Smooth muscle cell (in vitro differentiated cells): ENCODE results near the gene NYNRIN. TPM values are rescaled to one million over a fixed set of nuclear protein-coding genes. Genes with fewer than 3 reads are reported as not detected.

Experiments
- DNase-seq: peaks from one replicate; lab custom pipeline; 2025; ENCODE audit not compliant: unreplicated experiment; lab: John Stamatoyannopoulos, UW
- H2AFZ ChIP-seq: fragments of 200-600 bp; sonication (generic); 2 replicates; pipeline ENCODE4 v1.6.0; 2016; ENCODE audit warnings: antibody characterized with exemption, low read depth, mild to moderate bottlenecking
- H3F3A ChIP-seq: fragments of 200-600 bp; sonication (generic); 2 replicates; pipeline ENCODE4 v1.6.0; 2017; ENCODE audit warnings: antibody characterized with exemption, low read depth
- H3K27ac ChIP-seq: fragments of 200-600 bp; sonication (generic); 2 replicates; pipeline ENCODE4 v1.5.1; 2016; ENCODE audit warnings: low read depth, mild to moderate bottlenecking
- H3K27me3 ChIP-seq: fragments of 200-600 bp; sonication (generic); 2 replicates; pipeline ENCODE4 v1.6.1; 2016; ENCODE audit warnings: low read depth, mild to moderate bottlenecking
- H3K36me3 ChIP-seq: fragments of 200-600 bp; sonication (generic); 2 replicates; pipeline ENCODE4 v1.5.1; 2016; ENCODE audit warnings: low read depth
- H3K4me1 ChIP-seq: fragments of 200-600 bp; sonication (generic); 2 replicates; pipeline ENCODE4 v1.5.1; 2016; ENCODE audit warnings: low read depth
- H3K4me2 ChIP-seq: fragments of 200-600 bp; sonication (generic); 2 replicates; pipeline ENCODE4 v1.6.0; 2016; ENCODE audit warnings: mild to moderate bottlenecking
- H3K4me3 ChIP-seq: fragments of 200-600 bp; sonication (generic); 2 replicates; pipeline ENCODE4 v1.5.1; 2016; ENCODE audit warnings: mild to moderate bottlenecking
- H3K79me2 ChIP-seq: fragments of 200-600 bp; sonication (generic); 2 replicates; pipeline ENCODE4 v1.6.0; 2016; ENCODE audit warnings: low read depth, mild to moderate bottlenecking
- H3K9ac ChIP-seq: fragments of 200-600 bp; sonication (generic); 2 replicates; pipeline ENCODE4 v1.6.0; 2016; ENCODE audit warnings: low read depth
- H3K9me3 ChIP-seq: fragments of 200-600 bp; sonication (generic); replicated peaks from 2 replicates; pipeline ENCODE4 v1.5.1; 2016; ENCODE audit warnings: low read depth
- H4K20me1 ChIP-seq: fragments of 200-600 bp; sonication (generic); 2 replicates; pipeline ENCODE4 v1.6.0; 2016; ENCODE audit warnings: low read depth
- WGBS: methylation state at CpG from one replicate; pipeline ENCODE4 v1.1.7; 2016; ENCODE audit warnings: low lambda C conversion rate; 5-methylcytosine and 5-hydroxymethylcytosine counted together
- polyA plus RNA-seq: library from polyadenylated mRNA; unstranded; fragments of >200 nt; fragmentation: Nextera tagmentation; extraction: Ambion mirVana; gene quantifications from 2 replicates; pipeline ENCODE4 v1.2.1, GENCODE V29; 2016
- total RNA-seq: library from RNA; depleted of rRNA; stranded (reverse); fragments of >200 nt; gene quantifications from 2 replicates; pipeline ENCODE4 v1.2.3, GENCODE V29; 2014
- TF ChIP-seq, protein P1 (sequence below): fragments of 200-600 bp; sonication (generic); IDR thresholded peaks from 2 replicates; pipeline ENCODE4 v1.5.1; 2017; ENCODE audit warnings: borderline replicate concordance, mild to moderate bottlenecking, antibody characterized with exemption; ENCODE audit not compliant: insufficient read depth, poor library complexity, severe bottlenecking

Gene NYNRIN
- total and polyA plus RNA-seq, 2 experiments from 2014 or later: 30.3 to 38.0 TPM

DNA sequence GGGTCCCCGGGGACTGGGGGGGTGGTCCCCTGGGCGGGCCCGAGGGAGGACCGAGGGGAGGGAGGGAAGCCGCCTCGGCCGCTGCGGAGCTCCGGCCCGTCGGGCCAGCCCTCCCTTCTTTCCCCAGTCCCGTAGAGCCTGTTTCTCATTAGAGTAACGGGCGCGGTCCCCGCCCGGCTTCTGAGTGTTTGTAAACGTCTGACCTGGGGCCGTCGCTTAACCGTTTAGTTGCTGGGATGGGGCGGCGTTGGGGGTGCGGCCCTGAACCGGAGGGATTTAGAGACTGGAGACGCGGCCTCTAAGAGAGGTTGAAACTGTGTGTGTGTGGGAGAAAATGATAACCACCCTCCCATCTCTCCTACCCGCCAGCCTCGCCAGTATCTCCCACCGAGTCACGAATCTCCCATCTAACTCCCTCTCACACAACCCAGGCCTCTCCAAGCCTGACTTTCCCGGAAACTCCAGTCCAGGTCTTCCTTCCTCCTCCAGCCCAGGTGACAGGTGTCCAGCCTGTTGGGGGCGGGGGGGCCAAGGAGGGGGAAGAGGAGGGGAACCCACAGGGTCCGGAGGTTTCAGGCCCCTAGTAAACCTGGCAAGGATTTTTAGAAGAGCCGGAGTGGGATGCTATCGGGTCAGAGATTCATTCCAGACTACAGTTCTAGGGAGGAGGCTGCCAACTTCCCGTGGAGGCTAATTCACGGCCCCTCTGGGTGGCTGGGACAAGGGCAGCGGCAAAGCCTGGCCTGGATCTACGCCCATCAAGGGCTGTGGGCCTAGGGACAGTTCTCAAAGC is 31.9 kb upstream of the NYNRIN start:
- peaks cover 18% of the 10 kb centered on the region for H3K4me1 ChIP-seq
- peak overlapping the region; percentile 81 for H2AFZ ChIP-seq
- H3K27me3 ChIP-seq: no peaks in the 10 kb centered on the region
- H3K36me3 ChIP-seq: no peaks in the 10 kb centered on the region
- TF ChIP-seq, protein P1, sequence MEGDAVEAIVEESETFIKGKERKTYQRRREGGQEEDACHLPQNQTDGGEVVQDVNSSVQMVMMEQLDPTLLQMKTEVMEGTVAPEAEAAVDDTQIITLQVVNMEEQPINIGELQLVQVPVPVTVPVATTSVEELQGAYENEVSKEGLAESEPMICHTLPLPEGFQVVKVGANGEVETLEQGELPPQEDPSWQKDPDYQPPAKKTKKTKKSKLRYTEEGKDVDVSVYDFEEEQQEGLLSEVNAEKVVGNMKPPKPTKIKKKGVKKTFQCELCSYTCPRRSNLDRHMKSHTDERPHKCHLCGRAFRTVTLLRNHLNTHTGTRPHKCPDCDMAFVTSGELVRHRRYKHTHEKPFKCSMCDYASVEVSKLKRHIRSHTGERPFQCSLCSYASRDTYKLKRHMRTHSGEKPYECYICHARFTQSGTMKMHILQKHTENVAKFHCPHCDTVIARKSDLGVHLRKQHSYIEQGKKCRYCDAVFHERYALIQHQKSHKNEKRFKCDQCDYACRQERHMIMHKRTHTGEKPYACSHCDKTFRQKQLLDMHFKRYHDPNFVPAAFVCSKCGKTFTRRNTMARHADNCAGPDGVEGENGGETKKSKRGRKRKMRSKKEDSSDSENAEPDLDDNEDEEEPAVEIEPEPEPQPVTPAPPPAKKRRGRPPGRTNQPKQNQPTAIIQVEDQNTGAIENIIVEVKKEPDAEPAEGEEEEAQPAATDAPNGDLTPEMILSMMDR: no peak
- peaks cover 11% of the 10 kb centered on the region for H3F3A ChIP-seq
- under 1% methylated on average over 40 of the region's 40 CpGs for WGBS
- DNase-seq: peak; percentile 77
- H3K4me2 ChIP-seq: peak overlapping the region; percentile 100
- H3K4me3 ChIP-seq: peak overlapping the region; percentile 99
- H3K9me3 ChIP-seq: no peaks in the 10 kb centered on the region
- peak overlapping the region; percentile 87 for H3K9ac ChIP-seq
- H3K79me2 ChIP-seq: peaks cover 4% of the 10 kb centered on the region
- H3K27ac ChIP-seq: peak overlapping the region; percentile 97
- peaks cover 24% of the 10 kb centered on the region for H4K20me1 ChIP-seq

DNA sequence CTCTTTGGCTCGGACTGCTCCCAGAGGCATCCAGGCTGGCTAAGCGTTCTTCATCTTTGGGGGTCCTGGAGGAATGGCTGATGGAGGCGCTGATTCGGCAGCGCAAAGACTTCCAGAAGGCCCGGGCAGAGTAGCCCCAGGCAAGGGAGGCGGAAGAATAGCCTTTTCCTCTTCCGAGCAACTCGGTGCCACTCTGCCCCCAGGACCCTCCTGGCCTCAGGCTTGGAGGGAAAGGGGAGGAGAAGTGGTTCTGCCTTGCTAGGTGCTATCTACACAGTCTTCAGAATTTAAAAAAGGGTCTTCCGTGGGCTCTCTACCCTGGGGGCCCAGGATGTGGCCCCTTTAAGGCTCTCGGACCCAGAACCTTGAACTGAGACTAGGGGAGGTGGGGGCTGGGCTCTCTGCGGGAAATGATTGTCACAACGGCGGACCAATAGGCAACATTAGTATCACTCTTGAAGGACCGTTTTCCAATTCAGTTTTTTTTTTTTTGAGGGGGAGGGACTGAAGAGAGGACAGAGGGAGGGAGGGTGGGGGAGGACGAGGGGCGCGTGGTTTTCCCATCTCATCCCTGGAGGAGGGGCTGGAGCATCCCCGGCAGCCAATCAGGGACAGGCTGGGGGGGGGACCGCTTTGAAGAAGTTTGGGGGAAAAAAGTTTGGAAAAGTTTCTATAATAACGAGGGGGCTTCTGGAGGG is 31.1 kb upstream of the NYNRIN start, which contains the start of gene NFATC4:
Gene NFATC4, plus strand, starts transcription at position 671 of the 698 bp plus-strand sequence. CDS start 157 bp downstream, outside the sequence.
- Histone ChIP-seq H3F3A (peaks cover 11% of the 10 kb centered on the region), H3K79me2 (peaks cover 4% of the 10 kb centered on the region), H3K4me2 (peak within 1 kb of the TSS; percentile 100), H3K27ac (peak within 1 kb of the TSS; percentile 97), H3K4me3 (peak within 1 kb of the TSS; percentile 99), H2AFZ (peak within 1 kb of the TSS; percentile 86), H4K20me1 (peaks cover 24% of the 10 kb centered on the region), H3K9ac (peak within 1 kb of the TSS; percentile 100), H3K27me3 (no peaks in the 10 kb centered on the region), H3K4me1 (peaks cover 18% of the 10 kb centered on the region), H3K9me3 (no peaks in the 10 kb centered on the region), H3K36me3 (no peaks in the 10 kb centered on the region)
- 2% methylated on average over 19 of the region's 21 CpGs for WGBS
- TF ChIP-seq, protein P1: no peak
- peak; percentile 72 for DNase-seq

DNA sequence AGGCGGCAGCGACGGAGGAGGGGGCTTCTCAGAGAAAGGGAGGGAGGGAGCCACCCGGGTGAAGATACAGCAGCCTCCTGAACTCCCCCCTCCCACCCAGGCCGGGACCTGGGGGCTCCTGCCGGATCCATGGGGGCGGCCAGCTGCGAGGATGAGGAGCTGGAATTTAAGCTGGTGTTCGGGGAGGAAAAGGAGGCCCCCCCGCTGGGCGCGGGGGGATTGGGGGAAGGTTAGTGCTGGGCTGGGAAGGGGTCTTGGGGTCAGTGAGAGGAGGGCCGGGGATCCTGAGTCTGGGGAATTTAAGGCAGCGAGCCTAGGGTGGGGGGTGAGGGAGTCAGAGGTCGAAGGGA is 30.6 kb upstream of the NYNRIN start:
- DNase-seq: peak; percentile 69
- peaks cover 29% of the 10 kb centered on the region for H4K20me1 ChIP-seq
- H3K4me1 ChIP-seq: peaks cover 18% of the 10 kb centered on the region
- WGBS: 4% methylated on average over 8 of the region's 15 CpGs
- peak overlapping the region; percentile 100 for H3K4me2 ChIP-seq
- peak overlapping the region; percentile 99 for H3K4me3 ChIP-seq
- no peaks in the 10 kb centered on the region for H3K9me3 ChIP-seq
- no peaks in the 10 kb centered on the region for H3K27me3 ChIP-seq
- H3K9ac ChIP-seq: peak overlapping the region; percentile 100
- TF ChIP-seq, protein P1: no peak
- peak overlapping the region; percentile 97 for H3K27ac ChIP-seq
- peaks cover 11% of the 10 kb centered on the region for H3F3A ChIP-seq
- H3K36me3 ChIP-seq: no peaks in the 10 kb centered on the region
- H2AFZ ChIP-seq: peak overlapping the region; percentile 86
- H3K79me2 ChIP-seq: peaks cover 4% of the 10 kb centered on the region
